Erythroblast (primary cell): ENCODE results near the gene PBLD.

Experiments
- GATA1 ChIP-seq: IDR thresholded peaks from 2 replicates; pipeline ENCODE4 v1.6.1; 2011; ENCODE audit warnings: low read depth, mild to moderate bottlenecking, control low read depth, low read length, moderate library complexity
- POLR2A ChIP-seq: IDR thresholded peaks from 2 replicates; pipeline ENCODE4 v1.6.1; 2011; ENCODE audit warnings: mild to moderate bottlenecking, low read length

DNA sequence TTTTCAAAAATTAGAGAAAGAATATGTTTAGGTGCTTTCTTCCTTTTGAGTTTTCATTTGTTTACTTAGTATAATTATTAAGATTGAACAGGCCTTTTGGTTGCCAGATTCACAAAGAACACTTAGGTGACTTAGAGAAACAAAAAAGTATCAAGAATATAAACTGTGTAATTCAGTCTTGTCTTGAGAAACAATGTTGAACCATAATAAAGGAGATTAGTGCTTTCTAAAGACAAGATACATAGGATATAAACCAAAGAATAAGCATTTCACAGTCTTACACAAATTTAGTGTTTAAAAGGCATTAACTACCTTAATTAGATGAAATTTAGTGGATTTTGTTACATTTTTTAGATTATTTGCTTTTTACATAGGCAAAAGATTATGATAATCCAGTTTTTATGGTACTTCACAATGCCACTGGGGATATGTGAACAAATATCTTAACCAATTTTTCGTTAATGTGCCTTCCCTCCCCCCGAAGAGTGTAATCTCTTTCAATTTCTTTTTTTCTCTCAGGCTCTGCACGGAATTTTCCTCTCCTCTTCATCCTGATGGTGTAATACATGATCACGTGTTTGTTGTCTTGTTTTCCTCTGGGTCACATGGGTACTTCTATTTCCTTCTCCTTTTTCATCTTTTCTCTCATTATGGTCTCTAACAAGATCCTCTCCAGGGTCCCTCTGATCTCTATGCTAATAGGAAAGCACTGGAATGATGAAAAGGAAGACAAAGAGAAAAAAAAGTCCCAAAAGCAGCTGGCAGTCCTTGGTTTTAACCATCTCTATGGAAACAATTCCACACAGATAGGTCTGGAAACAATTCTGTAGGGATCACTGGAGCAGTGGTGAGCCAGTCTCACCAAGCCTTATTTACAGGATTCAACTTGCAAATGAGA, 4.6 kb downstream of the PBLD start:
- TF ChIP-seq POLR2A (peak; percentile 16), GATA1 (no peak)
